AG20443 (cell line): ENCODE data around the gene MEI4.
A peak's percentile ranks its signal among the peaks of the same experiment; 100 is the strongest.
"Not testable (repeated sequence)": the region's sequence is repeated elsewhere in the genome, so short reads cannot be mapped to it uniquely, and the experiment has no call there.

ENCODE experiments used
- DNase-seq: peaks from one replicate; pipeline ENCODE4 v3.0.0; 2012; ENCODE audit warnings: low spot score, mixed read lengths

MEI4 gene

GRCh38 chr6:77683515-77683914 lies 30.7 kb downstream of the MEI4 start:
- DNase-seq = no peak

DNA sequence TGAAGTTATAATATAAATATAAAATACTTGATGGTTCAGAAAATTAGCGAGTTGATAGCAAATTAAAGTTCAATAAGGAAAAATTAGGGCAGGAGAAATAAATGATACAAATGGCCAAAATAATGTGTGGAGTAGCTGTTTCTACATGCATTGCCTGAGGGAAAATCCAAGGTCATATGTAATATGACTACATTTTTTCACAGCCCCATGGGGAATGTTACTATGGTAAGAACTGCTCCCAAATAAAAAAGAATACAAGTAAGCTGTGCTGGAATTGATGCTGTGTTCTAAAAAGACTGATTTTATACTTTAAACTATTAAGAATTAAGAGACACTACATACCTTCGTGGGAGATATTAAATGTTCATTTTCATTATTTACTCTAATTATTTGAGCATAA lies 34.1 kb downstream of the MEI4 start:
- DNase-seq = no peak

DNA sequence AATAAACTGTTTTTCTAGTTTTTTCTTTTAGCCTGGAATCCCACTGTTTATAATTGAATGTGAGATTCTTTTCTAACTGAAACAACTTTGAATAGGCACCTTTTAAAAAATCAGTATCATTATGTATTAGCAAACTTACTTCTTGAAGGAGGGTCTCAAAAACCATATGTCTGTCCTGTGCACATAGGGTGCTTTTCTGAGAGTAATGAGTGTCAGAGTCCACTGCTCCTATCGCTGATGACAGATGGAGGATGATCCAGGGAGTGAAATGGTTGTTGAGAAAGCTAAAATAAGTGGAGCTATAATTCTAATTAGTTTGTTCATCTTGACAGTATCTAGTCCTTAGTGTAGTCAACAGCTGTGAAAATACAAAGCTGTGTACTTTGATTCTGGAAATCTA lies 35.8 kb downstream of the MEI4 start:
- DNase-seq = no peak

DNA sequence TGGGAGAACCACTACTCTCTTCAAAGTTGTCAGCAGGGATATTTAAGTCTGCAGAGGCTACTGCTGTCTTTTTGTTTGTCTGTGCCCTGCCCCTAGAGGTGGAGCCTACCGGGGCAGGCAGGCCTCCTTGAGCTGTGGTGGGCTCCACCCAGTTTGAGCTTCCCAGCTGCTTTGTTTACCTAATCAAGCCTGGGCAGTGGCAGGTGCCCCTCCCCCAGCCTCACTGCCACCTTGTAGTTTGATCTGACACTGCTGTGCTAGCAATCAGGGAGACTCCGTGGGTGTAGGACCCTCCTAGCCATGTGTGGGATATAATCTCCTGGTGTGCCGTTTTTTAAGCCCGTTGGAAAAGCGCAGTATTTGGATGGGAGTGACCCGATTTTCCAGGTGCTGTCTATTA lies 47.3 kb downstream of the MEI4 start:
- not testable (repeated sequence) for DNase-seq

DNA sequence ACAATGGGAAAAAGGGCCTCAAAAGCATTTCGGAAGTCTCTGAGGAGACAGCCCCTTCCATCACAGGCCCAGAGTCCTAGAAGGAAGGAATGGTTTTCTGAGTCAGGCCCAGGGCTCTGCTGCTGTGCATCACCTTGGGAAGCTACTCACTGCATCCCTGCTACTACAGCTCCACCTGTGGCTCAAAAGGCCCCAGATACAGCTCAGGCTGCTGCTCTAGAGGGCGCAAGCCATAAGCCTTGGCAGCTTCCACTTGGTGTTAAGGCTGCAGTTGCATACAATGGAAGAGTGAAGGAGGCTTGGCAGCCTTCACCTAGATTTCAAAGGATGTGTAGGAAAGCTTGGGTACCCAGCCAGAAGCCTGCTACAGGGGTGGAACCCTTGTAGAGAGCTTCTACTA lies 54.8 kb downstream of the MEI4 start:
- DNase-seq = no peak

DNA sequence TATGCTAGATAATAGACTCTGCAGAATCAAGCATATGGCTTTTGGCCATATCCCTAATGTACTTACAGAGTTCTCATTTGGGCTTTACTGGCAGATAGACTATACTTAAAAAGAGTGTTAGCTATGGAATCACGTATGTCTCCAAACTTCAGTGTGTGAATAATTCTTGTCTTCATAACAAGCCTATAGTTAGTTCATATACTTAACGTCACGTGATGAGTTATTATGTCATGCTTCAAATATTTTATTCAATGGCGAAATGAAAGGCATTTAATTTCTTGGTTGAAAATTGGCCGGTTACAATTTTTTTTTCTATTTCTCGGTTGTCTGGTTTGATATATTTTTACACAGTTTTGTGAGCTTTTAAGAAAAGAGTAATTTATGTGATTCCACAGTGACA lies 62.7 kb downstream of the MEI4 start:
- no peak for DNase-seq

- no peak for DNase-seq
These were observed 63.5 kb downstream of the MEI4 start for GRCh38 chr6:77716311-77716710.

DNA sequence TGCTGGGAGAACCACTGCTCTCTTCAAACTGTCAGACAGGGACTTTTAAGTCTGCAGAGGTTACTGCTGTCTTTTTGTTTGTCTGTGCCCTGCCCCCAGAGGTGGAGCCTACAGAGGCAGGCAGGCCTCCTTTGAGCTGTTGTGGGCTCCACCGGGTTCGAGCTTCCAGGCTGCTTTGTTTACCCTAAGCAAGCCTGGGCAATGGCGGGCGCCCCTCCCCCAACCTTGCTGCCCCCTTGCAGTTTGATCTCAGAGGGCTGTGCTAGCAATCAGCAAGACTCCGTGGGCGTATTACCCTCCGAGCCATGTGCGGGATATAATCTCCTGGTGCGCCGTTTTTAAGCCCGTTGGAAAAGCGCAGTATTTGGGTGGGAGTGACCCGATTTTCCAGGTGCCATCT lies 83.2 kb downstream of the MEI4 start:
- not testable (repeated sequence) for DNase-seq

GRCh38 chr6:77740380-77740779 lies 87.5 kb downstream of the MEI4 start:
- peak; percentile 9 for DNase-seq

DNA sequence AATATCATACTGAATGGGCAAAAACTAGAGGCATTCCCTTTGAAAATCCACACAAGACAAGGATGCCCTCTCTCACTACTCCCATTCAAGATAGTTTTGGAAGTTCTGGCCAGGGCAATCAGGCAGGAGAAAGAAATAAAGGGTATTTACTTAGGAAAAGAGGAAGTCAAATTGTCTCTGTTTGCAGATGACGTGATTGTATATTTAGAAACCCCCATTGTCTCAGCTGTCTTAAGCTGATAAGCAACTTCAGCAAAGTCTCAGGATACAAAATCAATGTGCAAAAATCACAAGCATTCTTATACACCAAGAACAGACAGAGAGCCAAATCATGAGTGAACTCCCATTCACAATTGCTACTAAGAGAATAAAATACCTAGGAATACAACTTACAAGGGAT lies 99.3 kb downstream of the MEI4 start:
- DNase-seq = not testable (repeated sequence)

DNA sequence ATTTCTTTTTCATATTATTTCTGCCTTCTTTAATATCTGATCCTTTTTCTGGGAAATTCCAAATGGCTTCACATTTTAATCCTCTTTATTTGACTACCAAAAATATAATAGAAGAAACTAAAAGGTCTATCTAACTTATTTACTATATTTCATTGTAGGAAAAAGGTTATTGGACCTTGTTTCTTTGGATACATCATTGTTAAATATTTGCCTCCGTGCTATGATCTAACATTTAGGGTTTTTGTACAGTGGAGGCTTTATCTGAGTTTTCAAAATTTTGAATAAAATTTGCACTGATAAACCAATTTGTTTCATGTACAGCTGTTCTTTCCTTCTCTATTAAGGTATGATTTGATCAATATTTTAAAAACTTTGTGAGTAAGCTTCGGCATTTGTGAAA lies 109.5 kb downstream of the MEI4 start:
- DNase-seq = no peak

DNA sequence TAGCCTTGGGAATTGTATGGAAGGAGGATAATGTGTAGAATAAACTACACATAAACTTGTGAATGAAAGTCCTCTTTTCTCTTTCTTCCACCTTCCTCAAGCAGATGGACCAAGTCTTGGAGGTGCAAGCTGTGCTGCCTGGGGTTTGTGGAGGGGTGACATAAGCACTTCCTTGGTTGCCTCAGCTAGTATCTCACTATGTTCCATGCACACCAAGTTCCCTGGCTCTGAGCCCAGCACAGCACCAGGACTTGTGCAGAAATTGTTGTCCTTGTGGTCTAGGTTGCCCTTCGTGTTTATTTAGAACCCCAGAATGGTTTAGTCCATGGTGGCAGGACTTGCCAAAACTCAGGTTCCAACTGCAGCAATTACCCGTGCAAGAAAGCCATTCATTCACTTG lies 110.3 kb downstream of the MEI4 start:
- no peak for DNase-seq

- DNase-seq = no peak
These were observed 111.5 kb downstream of the MEI4 start for GRCh38 chr6:77764364-77764763.

- no peak for DNase-seq
These were observed 120.5 kb downstream of the MEI4 start for GRCh38 chr6:77773157-77773822.

DNA sequence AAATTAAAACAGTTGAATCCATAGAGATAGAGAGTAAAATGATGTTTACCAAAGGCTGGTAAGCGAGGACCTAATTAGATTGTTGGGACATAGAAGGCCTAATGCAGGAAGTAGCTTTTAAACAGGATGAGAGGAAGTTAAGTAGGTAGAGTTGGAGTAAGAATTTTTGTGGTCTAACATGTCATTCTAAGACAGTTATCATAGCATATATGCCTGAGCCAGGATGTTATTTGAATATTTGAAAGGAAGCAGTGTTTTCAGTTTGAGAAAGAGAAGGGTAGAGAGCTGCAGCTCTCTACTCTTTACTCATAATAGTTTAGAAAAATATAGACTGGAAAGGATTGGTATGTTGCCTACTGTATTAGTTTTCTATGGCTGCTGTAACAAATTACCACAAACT lies 121.6 kb downstream of the MEI4 start:
- DNase-seq = no peak

DNA sequence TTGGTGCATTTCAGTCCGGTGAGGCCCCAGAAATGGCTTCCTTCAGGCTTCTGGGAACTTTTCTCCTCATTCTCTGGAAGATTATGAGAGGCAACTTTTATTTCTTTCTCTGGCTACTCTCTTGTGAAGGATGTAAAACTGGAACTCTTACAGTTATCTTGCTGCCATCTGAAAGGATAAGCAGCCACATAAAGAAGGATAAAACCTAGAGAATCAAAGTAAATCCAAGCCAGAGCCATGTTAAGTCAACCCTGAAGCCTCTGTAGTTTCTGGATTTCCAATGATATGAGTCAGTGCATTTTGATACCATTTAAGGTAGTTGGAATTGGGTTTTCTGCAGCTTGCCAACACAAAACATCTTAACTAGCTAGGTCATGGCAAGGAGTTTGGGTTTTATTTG lies 123.6 kb downstream of the MEI4 start:
- DNase-seq = no peak

DNA sequence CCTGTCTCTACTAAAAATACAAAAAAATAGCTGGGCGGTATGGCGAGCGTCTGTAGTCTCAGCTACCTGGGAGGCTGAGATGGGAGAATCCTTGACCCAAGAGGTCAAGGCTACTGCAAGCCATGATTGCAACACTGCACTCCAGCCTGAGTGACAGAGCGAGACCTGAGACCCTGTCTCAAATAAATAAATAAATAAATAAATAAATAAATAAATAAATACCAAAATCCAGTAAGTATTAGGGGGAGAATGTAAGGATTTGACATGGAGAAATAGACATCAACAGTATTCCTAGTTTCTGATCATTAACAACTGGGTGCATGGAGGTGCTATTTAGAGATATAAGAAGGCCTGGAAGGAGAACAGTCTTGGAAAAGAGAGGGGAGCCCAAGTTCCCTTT lies 125.7 kb downstream of the MEI4 start:
- no peak for DNase-seq

- no peak for DNase-seq
These were observed 134.2 kb downstream of the MEI4 start for GRCh38 chr6:77786935-77787629.

DNA sequence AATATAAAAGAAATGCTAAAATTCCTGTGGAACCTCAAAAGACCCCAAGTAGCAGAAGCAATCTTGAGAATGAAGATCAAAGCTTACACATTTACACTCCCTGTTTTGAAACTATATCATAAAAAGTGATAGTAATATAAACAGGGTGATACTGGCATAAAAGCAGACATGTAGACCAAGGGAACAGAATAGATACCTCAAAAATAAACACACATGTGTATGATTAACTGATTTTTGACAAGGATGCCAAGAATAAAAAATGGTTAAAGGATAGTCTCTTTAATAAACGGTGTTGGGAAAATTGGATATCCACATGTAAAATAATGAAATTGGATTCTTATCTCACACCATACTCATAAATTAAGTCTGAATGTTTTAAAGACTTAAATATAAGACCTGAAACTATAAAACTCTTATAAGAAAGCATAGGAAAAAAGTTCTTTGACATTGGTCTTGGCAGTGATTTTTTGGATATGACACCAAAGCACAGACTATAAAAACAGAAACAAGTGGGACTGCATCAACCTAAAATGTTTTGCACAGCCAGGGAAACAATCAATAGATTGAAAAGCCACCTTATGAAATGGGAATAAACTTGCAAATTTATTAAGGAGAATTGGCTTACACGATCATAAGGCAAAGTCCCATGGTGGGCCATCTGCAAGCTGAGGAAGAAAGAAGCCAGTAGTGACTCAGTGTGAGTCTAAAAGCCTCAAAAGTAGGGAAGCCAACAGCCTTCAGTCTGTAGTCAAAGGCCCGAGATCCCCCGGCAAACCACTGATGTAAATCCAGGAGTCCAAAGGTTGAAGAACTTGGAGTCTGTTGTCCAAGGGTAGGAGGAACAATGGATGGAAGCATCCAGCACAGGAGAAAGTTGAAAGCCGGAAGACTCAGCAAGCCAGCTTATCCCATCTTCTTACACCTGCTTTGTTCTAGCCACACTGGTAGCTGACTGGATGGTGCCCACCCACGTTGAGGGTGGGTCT lies 144.3 kb downstream of the MEI4 start:
- DNase-seq = no peak

- no peak for DNase-seq
These were observed 159.5 kb downstream of the MEI4 start for GRCh38 chr6:77812304-77812703.

- no peak for DNase-seq
These were observed 160.3 kb downstream of the MEI4 start for GRCh38 chr6:77813090-77813489.

DNA sequence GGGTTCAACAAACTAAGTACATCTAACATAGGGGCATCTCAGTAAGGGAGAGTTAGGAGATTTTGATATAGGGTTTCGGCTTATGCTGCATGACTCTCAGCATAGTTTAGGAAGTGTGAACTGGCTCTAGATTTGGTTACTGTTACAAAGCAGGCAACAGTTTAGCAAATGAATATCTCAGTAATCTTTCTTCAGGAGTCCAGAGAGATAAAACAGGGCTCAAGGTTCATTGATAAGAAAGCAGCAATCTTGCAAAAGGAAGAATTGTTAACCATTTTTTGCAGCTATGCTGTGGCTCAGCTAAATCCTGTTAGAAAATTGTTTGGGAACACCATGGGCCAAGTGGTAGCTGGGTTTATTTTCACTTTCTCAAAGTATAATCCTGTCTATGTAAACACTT lies 161.3 kb downstream of the MEI4 start:
- DNase-seq = no peak

GRCh38 chr6:77815531-77815930 lies 162.7 kb downstream of the MEI4 start:
- no peak for DNase-seq
